ENCODE data around the gene MSL3B.
A peak's percentile ranks its signal among the peaks of the same experiment; 100 is the strongest.

The MSL3B gene

GRCh38 chr2:233867993-233868532 lies at the start of gene MSL3B:
Gene MSL3B, minus strand, starts transcription at chr2:233868386.
- Histone ChIP-seq H3K36me3 (no peaks in the 10 kb centered on the region), H3K27me3 (ENCODE audit: low read depth) (peaks cover 45% of the 10 kb centered on the region), H3K4me3 (peak within 1 kb of the TSS; percentile 62), H3K27ac (replicated peaks) (no peak within 1 kb of the TSS), H3K9me3 (replicated peaks) (peaks cover 11% of the 10 kb centered on the region), H3K4me1 (no peaks in the 10 kb centered on the region)
- intact Hi-C loops (cut with micrococcal nuclease), result no loop called here
- TF ChIP-seq CTCF (IDR thresholded peaks at IDR 0.05; ENCODE audit: borderline replicate concordance), result no peak
- DNase-seq, result no peak

- H3K27ac ChIP-seq (replicated peaks), result no peak within 1 kb of the TSS
- no peak for TF ChIP-seq CTCF (IDR thresholded peaks at IDR 0.05; ENCODE audit: borderline replicate concordance)
- DNase-seq, result no peak
Observed at GRCh38 chr2:233917116-233917515, 48.9 kb upstream of the MSL3B start, which contains the start of gene TRPM8. Gene TRPM8, plus strand, starts transcription at chr2:233917373. Its CDS starts 9,165 bp downstream, at chr2:233926538.

GRCh38 chr2:233915128-233915527 lies 46.9 kb upstream of the MSL3B start:
- Histone ChIP-seq H3K36me3 (no peaks in the 10 kb centered on the region), H3K4me3 (no peak overlapping the region), H3K27ac (replicated peaks) (no peak overlapping the region), H3K9me3 (replicated peaks) (no peaks in the 10 kb centered on the region), H3K27me3 (ENCODE audit: low read depth) (peaks cover 82% of the 10 kb centered on the region), H3K4me1 (no peaks in the 10 kb centered on the region)
- TF ChIP-seq CTCF (IDR thresholded peaks at IDR 0.05; ENCODE audit: borderline replicate concordance), result no peak
- no peak for DNase-seq
- intact Hi-C loops (cut with micrococcal nuclease), result no loop called here

More at GRCh38 chr2:233917116-233917515, 48.9 kb upstream of the MSL3B start, which contains the start of gene TRPM8:
- intact Hi-C loops (cut with micrococcal nuclease), result no loop called here
- H3K4me3 ChIP-seq, result no peak within 1 kb of the TSS
- H3K9me3 ChIP-seq (replicated peaks), result no peaks in the 10 kb centered on the region
- H3K27me3 ChIP-seq (ENCODE audit: low read depth), result peaks cover 73% of the 10 kb centered on the region
- no peaks in the 10 kb centered on the region for H3K36me3 ChIP-seq
- no peaks in the 10 kb centered on the region for H3K4me1 ChIP-seq

- Histone ChIP-seq H3K9me3 (replicated peaks) (no peaks in the 10 kb centered on the region), H3K27ac (replicated peaks) (no peak overlapping the region), H3K4me3 (no peak overlapping the region), H3K27me3 (ENCODE audit: low read depth) (peaks cover 66% of the 10 kb centered on the region), H3K36me3 (no peaks in the 10 kb centered on the region), H3K4me1 (no peaks in the 10 kb centered on the region)
- no peak for TF ChIP-seq CTCF (IDR thresholded peaks at IDR 0.05; ENCODE audit: borderline replicate concordance)
- intact Hi-C loops (cut with micrococcal nuclease), result no loop called here
- no peak for DNase-seq
Observed at GRCh38 chr2:233912691-233913423, 44.7 kb upstream of the MSL3B start.

- Histone ChIP-seq H3K9me3 (replicated peaks) (peaks cover 7% of the 10 kb centered on the region), H3K36me3 (no peaks in the 10 kb centered on the region), H3K27me3 (ENCODE audit: low read depth) (peaks cover 50% of the 10 kb centered on the region), H3K4me3 (no peak overlapping the region), H3K4me1 (no peaks in the 10 kb centered on the region), H3K27ac (replicated peaks) (no peak overlapping the region)
- TF ChIP-seq CTCF (IDR thresholded peaks at IDR 0.05; ENCODE audit: borderline replicate concordance), result no peak
- DNase-seq, result no peak
- intact Hi-C loops (cut with micrococcal nuclease), result no loop called here
Observed at GRCh38 chr2:233907627-233908026, 39.4 kb upstream of the MSL3B start.

Measured in left ventricle myocardium inferior (tissue), 1 donor.